PFSK-1 (cell line): ENCODE measurements around the gene VEGFD.

ENCODE experiments used
- TAF1 ChIP-seq: IDR thresholded peaks from 2 replicates; pipeline ENCODE4 v1.6.1; 2012; ENCODE audit warnings: low read length, control low read depth, borderline replicate concordance; ENCODE audit not compliant: insufficient read depth
- TF ChIP-seq, protein P1 (sequence below), 2 experiments: IDR thresholded peaks; 2 replicates each; pipeline versions ENCODE4 v1.6.1 to v1.8.0; 2011 to 2012; ENCODE audit warnings: low read depth in 2 of 2, low read length in 2 of 2, control low read depth in 1 of 2, inconsistent platforms in 1 of 2, mild to moderate bottlenecking in 1 of 2, moderate library complexity in 1 of 2; ENCODE audit not compliant: insufficient read depth in 1 of 2

DNA sequence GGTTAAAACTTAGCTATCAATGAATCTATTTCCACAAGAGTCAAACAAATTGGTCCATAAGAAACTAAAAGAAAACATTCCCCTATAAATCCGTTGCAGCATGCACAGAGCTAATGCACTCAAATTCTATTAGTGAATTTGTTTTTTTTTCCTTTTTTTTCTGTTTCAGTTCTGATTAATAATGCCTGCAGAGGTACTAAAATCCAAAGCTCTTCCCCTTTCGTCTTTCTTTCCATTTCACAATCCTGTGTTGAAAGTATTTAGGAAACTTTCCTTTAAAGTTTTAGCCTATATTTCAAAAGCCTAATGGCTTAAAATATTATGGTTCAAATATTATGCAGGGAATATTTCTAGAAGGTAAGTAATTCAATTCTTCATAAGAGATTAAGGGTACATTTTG is 45.9 kb upstream of the VEGFD start:
- no peak for TF ChIP-seq TAF1
- TF ChIP-seq, protein P1, sequence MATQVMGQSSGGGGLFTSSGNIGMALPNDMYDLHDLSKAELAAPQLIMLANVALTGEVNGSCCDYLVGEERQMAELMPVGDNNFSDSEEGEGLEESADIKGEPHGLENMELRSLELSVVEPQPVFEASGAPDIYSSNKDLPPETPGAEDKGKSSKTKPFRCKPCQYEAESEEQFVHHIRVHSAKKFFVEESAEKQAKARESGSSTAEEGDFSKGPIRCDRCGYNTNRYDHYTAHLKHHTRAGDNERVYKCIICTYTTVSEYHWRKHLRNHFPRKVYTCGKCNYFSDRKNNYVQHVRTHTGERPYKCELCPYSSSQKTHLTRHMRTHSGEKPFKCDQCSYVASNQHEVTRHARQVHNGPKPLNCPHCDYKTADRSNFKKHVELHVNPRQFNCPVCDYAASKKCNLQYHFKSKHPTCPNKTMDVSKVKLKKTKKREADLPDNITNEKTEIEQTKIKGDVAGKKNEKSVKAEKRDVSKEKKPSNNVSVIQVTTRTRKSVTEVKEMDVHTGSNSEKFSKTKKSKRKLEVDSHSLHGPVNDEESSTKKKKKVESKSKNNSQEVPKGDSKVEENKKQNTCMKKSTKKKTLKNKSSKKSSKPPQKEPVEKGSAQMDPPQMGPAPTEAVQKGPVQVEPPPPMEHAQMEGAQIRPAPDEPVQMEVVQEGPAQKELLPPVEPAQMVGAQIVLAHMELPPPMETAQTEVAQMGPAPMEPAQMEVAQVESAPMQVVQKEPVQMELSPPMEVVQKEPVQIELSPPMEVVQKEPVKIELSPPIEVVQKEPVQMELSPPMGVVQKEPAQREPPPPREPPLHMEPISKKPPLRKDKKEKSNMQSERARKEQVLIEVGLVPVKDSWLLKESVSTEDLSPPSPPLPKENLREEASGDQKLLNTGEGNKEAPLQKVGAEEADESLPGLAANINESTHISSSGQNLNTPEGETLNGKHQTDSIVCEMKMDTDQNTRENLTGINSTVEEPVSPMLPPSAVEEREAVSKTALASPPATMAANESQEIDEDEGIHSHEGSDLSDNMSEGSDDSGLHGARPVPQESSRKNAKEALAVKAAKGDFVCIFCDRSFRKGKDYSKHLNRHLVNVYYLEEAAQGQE (IDR thresholded peaks at IDR 0.05; ENCODE audit: insufficient read depth in 1 of 2, low read depth in 2 of 2, low read length in 2 of 2) = no peak
